HG02588 (cell line): ENCODE data around the gene ZDHHC24.
"Not testable (repeated sequence)": the region's sequence is repeated elsewhere in the genome, so short reads cannot be mapped to it uniquely, and the experiment has no call there.

ENCODE experiments used
- ATAC-seq: cut with Tn5 transposase; IDR thresholded peaks from one replicate; pipeline ENCODE4 v1.9.1; 2021; ENCODE audit warnings: mild to moderate bottlenecking, moderate library complexity; ENCODE audit not compliant: unreplicated experiment

ZDHHC24 gene, protein sequence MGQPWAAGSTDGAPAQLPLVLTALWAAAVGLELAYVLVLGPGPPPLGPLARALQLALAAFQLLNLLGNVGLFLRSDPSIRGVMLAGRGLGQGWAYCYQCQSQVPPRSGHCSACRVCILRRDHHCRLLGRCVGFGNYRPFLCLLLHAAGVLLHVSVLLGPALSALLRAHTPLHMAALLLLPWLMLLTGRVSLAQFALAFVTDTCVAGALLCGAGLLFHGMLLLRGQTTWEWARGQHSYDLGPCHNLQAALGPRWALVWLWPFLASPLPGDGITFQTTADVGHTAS

DNA sequence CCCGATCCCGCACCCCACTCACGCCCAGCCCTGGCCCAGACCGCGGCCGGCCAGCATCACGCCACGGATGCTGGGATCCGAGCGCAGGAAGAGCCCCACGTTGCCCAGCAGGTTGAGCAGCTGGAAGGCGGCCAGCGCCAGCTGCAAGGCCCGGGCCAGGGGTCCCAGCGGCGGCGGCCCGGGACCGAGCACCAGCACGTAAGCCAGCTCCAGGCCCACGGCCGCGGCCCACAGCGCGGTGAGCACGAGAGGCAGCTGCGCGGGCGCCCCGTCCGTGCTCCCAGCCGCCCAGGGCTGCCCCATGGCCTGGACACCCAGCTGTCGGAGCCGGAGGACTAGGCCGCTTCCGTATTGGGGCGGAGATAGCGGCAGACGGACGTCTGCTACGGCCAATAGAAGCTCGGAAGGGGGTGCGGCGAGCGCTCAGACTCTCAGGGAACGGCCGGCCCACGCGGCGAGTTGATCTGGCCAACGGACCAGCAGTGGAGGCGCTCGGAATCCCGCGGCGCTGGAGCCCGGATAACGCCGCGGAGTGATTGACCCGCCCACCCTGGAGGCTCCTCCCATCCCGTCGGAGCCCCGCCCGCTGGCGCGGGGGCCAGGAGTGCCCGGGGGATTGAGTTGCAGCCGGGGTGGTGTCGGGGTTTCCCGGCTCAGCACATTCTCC, at the start of gene ZDHHC24:
ZDHHC24 (minus strand) TSS at position 348 of the 667 bp plus-strand sequence; CDS start at position 303, 45 bp downstream.
- peak; percentile 84 for ATAC-seq

DNA sequence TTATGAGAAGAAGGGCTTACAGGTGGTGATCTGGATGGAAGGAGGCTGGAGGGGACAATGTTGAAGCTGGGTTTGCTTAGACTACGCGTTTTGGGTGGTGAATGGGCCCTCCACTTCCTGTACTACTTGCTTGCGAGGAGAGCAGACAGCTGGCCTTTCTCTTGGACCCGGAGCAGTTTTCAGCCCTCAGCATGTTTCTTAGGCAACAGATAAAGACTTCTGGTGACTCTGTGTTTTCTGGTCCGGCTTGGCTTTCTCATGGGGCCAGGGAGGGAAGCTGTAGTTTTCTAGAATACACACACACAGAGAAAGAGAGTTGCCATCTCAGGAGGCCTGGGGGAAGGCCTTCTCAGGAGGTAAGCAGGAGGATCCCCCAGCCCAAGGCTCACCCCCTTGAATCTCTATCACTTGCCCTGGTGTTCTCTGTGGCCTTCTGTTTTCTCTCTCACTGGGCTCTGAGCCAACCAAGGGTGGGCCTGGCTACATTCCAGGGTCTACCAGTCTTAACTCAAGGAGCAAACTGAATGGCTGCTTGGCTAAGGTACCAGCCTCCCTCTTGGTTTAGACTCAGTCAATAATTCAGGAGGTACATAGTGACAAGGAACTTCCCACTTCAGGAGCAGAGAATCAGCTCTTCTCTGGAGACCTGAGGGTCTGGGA, 49.5 kb upstream of the ZDHHC24 start:
- no peak for ATAC-seq

DNA sequence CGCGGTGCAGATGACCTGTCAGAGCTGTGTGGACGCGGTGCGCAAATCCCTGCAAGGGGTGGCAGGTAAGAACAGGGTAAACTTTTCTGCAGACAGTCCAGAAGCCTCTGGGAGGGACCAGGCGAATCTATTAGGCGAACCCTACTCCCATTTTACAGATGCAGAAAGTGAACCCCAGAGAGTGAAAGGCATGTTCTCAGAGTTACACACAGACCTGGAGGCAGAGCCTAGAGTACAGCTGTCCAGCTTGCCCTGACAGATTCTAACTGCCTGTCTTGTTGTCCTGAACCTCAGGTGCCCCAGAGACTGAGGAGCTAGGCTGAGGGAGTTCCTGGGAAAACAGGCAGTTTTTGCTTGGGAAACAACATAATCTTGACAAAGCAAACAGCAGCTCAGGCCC, 47.8 kb upstream of the ZDHHC24 start:
- ATAC-seq: peak; percentile 3

DNA sequence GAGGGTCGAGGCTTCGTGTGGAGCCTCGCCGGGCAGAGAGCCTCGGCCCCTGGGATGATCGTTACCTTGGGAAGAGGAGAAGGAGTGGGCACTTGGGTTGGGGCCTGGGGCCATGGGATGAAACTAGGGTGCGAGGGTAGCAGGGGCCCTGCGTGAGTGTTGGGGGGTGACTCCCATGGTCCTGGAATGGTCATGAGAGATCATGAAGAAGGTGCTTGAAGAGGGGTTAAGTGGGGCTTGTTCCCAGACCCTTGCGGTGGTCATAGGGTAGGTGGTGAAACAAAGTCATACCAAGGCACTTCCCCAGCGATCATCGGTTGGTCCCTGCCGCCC, 47.4 kb upstream of the ZDHHC24 start:
- peak; percentile 27 for ATAC-seq

DNA sequence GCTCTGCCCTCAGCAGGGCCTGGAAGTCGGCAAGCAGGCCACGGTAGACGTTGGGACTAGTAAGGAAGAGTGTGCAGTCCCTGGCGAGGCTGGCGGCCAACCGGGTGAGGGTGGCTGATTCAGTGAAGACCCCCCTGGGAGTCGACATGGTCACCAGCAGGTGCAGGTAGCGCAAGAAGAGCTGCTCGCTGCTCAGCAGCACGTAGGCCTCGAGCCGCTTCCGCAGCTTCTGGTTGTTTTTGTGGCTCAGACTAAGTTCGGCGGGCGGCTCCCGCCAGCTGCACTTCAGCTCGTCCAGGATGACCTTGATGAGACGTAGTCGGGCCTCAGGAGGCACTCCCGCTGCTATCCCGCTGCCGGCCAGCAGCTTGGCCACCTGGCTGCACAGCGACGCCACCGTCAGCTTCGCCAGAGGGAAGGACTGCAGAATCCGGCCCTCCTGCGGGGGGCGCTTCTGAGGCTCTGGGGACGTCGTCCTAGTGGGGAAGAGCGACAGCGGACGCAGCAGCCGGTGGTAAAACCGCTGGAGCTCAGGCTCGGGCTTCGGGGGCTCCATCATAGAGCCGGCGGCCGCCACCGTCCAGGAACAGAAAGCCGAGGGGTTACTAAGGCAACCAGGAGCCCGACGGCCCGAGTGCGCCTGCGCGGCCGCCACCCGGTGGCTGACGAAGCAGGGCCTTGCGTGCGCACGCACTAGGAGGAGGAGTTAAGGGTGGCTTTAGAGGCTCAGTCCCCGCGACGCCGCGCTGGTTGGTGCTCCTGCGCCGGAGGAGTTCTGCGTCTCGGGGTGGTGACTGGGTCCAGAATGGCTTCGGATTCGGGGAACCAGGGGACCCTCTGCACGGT, 46.8 kb upstream of the ZDHHC24 start, which contains the start of the genes CCDC87 and CCS:
CCDC87 (minus strand) TSS at position 607 of the 846 bp plus-strand sequence; CDS start at position 559, 48 bp downstream.
CCS (plus strand) TSS at position 729 of the 846 bp plus-strand sequence; CDS start at position 806, 77 bp downstream.
- peak; percentile 87 for ATAC-seq

DNA sequence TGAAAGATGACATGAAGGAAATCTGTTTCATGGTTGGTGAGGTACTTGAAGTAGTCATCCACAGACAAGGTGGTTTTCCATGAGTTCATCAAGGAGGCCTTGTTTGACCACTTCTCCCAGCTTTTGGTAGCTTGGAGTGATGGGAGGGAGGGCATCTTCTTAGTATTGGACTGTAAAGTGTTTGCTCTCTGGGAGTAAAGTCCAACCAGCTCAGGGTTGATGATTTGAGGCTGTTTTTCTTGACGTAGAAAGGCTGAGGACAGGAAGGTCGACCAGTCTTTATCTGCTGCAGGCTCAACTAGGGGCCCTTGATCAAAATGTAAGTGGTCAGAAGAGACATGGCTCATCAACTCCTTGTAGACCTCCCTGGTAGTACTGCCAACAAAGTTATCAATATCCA, 45.3 kb upstream of the ZDHHC24 start:
- ATAC-seq: no peak

DNA sequence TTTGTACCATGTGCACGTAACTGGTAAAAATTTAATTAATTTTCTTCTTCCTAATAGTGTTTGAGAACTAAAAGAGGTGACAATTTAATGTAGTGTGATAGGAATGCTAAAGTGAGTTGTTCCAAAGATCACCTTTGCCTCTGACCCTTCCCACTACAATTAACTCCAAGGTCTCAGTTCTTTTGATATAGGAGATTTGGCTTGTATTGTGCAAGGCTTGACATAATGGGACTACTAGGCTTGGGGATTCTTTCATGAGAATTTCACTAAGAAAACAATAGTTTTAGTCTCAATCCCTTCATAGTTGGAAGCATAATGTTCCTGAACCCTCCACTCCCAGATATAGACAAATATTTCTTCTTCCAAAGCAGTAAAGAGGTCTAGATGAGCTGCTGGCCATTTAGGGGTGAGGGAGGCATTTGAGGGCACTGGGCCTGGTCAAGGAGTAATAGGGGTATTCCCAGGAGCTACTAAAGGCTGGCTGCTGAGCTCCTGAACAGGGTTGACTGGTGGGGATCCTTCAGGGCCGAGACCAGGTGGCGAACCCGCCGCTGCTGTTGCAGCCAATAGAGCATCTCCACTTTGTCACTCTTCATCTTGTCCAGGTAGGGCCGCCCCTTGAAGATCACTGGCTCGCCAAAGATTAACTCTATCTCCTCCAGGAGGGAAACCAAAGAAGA, 44.3 kb upstream of the ZDHHC24 start:
- no peak for ATAC-seq

DNA sequence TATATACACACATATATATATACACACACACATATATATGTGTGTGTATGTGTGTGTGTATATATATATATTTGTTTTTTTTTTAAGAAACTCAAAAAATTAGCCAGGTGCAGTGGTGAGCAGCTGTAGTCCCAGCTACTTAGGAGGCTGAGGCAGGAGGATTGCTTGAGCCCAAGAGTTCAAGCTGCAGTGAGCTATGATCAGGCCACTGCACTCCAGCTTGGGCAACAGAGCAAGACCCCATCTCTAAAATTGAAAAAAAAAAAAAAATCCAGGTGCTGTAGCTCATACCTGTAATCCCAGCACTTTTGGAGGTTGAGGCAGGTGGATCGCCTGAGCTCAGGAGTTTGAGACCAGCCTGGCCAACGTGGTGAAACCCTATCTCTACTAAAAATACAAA, 43.5 kb upstream of the ZDHHC24 start:
- not testable (repeated sequence) for ATAC-seq

DNA sequence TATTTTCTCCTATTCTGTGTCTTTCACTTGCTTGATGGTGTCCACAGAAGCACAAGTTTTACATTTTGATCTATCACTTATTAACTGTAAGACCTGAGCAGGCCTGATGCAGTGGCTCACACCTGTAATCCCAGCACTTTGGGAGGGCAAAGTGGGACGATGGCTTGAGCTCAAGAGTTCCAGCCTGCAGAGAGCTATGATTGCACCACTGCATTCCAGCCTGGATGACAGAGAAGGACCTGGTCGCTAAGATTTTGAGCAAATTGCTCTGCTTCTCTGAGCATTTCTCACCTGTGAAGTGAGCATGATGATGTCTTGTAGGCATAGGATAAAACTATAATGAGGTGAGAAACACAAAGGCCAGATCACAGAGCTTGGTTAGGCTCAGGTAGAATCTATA, 40.3 kb upstream of the ZDHHC24 start:
- no peak for ATAC-seq

DNA sequence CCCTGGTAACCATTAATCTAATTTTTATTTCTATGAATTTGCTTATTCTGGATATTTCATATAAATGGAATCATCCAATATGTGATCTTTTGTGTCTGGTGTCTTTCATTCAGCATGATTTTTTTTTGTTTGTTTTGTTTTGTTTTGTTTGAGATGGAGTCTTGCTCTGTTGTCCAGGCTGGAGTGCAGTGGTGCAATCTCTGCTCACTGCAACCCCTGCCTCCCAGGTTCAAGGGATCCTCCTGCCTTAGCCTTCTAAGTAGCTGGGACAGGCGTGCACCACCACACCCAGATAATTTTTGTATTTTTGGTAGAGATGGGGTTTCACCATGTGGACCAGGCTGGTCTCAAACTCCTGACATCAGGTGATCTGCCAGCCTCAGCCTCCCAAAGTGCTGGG, 39.6 kb upstream of the ZDHHC24 start:
- ATAC-seq: not testable (repeated sequence)

DNA sequence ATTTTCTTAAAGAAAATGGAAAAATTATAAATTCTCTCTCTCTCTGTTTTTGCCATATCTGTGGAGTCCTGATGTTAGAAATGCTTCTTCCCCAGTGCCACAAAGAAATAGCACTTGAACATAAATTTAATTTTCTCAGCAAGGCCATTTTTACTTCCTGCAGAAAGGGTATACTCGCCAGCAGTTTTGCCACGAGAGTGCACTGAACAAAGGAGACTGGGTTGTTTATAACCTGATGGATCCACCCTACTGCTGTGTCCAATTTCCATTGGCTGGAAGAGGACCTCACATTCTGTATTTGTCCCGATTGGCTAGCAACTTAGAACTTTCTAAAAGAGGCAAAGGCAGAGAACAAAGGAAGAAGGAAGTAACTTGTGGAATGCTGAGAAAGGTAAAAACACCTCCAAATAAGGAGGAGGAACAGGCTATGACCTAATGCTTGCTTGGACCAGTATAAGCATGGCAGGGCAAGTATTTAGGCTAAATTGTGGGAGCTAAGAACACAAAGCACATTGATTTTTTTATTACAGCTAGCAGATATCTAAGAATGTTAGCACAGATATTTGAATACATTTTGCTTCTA, 36.8 kb upstream of the ZDHHC24 start:
- not testable (repeated sequence) for ATAC-seq

DNA sequence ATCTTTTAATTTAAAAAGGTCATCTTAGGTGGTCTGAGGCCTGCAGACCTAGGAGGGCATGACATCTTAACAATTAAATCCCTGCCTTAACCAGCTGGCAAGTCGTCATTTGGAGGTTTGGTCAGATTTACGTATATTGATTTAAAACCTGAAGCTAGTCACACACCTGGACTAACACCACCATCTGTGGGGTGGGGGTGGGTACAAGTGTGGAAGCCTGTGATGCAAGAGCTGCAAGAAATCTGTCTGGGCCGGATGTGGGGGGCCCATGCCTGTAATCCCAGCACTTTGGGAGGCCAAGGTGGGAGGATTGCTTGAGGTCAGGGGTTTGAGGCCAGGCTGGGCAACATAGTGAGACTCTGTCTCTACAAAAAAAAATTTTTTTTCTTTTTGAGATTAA, 35.4 kb upstream of the ZDHHC24 start:
- ATAC-seq: no peak

DNA sequence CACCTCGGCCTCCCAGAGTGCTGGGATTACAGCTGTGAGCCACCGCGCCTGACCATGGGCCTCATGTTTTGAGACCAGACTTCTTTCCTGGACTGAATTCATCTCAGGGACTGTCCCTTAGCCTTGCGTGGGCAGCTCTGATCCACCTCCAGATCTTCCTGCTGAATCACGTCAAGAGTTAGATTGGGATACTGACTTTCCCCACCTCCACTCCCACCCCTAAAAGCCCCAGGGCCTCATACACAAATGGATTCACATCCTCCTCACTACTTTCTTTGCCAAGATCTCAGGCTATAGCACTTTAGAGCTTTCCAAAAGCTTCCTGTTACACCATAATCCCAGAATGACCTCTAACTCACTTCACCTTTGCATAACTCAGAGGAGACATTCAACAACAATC, 35.0 kb upstream of the ZDHHC24 start:
- ATAC-seq: no peak

DNA sequence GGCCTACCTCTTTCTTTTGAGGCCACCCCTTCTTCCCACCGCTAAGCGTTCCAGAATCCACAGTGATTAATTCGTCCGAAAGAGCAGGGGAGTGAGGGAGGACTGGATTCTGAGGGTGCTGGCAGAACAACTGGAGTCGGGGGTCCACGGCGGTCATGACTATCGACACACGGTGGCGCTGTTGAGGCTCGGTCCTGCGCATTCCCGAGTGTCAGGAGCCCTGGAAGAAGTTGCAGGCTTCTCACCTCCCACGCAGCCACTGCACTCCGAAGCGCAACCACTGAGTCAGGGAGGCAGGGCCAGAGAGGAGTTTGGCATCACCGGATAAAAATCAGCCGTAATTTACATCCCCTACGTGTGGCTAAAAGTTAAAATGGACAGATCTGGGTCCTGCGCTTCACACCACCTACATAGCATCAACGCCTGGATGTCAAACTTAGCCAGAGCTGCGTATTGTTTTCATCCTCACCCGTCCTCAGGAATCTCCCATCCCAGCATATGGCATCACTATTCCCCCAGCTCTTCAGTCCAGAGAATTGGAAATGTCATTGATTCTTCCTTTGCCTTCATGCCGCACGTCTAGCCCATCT, 33.3 kb upstream of the ZDHHC24 start:
- ATAC-seq: no peak

DNA sequence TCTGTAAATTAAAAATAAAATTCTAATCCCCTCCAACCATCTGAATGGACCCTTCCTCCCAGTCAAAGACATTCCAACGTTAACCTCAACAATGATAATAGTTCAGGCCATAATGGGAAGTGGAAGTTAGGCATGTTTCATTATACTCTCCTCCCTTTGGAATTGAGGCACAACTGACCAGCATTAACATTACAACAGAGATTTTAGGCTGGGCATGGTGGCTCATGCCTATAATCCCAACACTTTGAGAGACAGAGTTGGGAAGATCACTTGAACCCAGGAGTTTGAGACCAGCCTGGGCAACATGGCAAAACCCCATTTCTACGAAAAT, 25.0 kb upstream of the ZDHHC24 start:
- ATAC-seq: no peak

DNA sequence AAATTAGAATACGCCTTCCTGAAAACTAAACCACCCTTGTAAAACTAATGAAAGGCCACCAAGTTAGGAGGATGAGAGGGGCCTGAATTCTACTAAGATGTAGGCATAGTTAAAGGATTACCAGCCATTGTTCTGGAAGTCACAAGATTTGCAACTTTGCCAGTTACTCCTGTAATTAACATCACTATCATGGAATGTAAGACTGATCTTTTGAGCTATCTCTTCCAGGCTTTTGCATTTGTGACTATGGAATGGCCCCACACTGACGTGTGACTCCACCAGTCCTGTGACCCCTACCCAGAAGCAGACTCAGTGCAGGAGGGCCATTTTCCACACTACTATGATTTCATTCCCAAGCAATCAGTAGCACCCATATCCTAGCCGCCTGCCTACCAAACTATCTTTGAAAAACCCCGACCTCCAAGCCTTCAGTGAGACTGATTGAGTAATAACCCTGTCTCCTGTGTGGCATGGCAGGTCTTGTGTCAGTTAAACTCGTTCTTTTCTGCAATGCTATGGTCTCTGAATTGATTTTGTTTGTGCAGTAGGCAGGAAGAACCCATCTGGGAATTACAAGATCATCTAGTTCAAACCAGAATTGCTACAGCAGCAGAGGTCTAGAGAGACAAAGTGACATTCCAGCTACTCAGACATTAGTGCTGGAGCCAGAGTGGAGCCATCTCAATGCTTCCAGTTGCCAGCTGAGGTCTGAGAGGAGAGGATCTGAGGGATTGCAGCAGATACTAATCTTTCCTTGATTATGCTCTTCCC, 24.4 kb upstream of the ZDHHC24 start:
- ATAC-seq: no peak

DNA sequence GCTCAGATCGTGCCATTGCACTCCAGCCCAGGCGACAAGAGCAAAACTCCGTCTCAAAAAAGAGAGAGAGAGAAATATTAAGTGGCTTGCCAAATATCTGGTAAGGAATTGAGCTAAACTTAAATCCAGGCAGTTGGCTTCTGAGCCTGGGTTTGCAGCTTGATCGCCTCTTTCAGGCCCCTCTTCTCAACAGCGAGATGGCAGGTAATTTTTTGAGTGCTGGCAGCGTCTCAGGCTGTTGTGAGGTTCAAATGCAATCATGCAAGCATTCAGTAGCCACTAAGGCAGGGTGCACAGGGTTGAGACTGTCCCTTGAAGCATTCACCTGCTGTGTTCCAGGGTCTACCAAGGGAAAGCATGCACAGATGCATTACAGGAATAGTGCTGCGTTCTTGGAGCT, 23.2 kb upstream of the ZDHHC24 start:
- no peak for ATAC-seq

DNA sequence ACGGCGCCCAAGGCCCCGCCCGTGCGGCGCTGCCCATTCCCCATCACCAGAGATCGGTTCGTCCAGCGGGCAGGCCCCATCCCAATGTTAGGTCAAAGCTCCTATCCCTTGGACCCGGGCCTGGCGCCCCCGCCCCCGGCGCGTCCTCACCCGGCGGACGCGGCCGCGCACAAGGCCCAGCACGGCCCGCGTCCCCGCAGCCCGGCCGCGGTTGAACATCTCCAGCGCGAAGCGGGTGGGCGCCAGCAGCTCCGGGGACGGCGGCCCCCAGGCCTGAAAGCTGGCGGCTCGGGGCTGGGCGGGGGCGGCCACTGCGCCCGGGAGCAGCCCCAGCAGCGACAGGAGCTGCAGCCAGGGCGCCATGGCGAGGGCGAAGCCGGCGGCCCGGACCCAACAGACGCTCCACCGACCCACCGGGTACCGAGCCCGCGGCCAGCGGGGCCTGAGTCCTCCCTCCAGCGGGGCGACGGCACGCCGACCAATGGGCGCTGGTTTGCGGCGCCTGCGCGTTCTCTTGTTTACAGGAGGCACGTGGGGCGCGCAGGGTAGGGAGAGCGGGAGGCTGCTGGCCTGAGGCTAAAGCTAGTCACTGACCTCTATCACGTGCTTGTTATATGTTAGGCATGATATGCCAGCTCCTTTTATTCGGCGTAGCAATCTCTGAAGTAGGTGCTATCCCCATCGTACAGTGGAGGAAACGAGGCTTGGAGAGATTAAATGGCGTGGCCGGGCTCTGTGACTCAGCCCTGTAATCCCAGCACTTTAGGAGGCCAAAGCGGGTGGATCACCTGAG, 22.5 kb upstream of the ZDHHC24 start, which contains the start of gene CTSF:
CTSF (minus strand) TSS at position 483 of the 793 bp plus-strand sequence; CDS start at position 363, 120 bp downstream.
- peak; percentile 49 for ATAC-seq
